ENCODE data around the gene UTP4.

The UTP4 gene

GRCh38 chr16:69132424-69133252 is at the start of gene UTP4, which contains the start of gene CHTF8:
UTP4 (plus strand) TSS chr16:69132649; CDS start chr16:69133460, 811 bp downstream.
CHTF8 (minus strand) TSS chr16:69132588; CDS start chr16:69121458, 11,130 bp downstream.
- in situ Hi-C loops (cut with HindIII; ENCODE audit: low sequenced_read_pairs), result no loop called here

GRCh38 chr16:69083306-69083941 is 49.0 kb upstream of the UTP4 start:
- in situ Hi-C loops (cut with HindIII; ENCODE audit: low sequenced_read_pairs), result no loop called here

- in situ Hi-C loops (cut with HindIII; ENCODE audit: low sequenced_read_pairs), result no loop called here
Observed at GRCh38 chr16:69084289-69084688, 48.2 kb upstream of the UTP4 start.

GRCh38 chr16:69085032-69085695 is 47.3 kb upstream of the UTP4 start:
- in situ Hi-C loops (cut with HindIII; ENCODE audit: low sequenced_read_pairs), result no loop called here

- in situ Hi-C loops (cut with HindIII; ENCODE audit: low sequenced_read_pairs), result no loop called here
Observed at GRCh38 chr16:69087161-69087581, 45.3 kb upstream of the UTP4 start.

- in situ Hi-C loops (cut with HindIII; ENCODE audit: low sequenced_read_pairs), result no loop called here
Observed at GRCh38 chr16:69088684-69089083, 43.8 kb upstream of the UTP4 start.

- in situ Hi-C loops (cut with HindIII; ENCODE audit: low sequenced_read_pairs), result no loop called here
Observed at GRCh38 chr16:69089091-69089910, 43.1 kb upstream of the UTP4 start.

GRCh38 chr16:69093974-69094373 is 38.5 kb upstream of the UTP4 start:
- in situ Hi-C loops (cut with HindIII; ENCODE audit: low sequenced_read_pairs), result no loop called here

GRCh38 chr16:69094501-69094900 is 37.9 kb upstream of the UTP4 start:
- in situ Hi-C loops (cut with HindIII; ENCODE audit: low sequenced_read_pairs), result no loop called here

GRCh38 chr16:69095193-69095592 is 37.3 kb upstream of the UTP4 start:
- in situ Hi-C loops (cut with HindIII; ENCODE audit: low sequenced_read_pairs), result no loop called here

- in situ Hi-C loops (cut with HindIII; ENCODE audit: low sequenced_read_pairs), result loop anchor here (25.0 kb wide), 1 partner anchor 188 kb away; no protein-coding TSS in a partner anchor
Observed at GRCh38 chr16:69100071-69100691, 32.3 kb upstream of the UTP4 start.

- in situ Hi-C loops (cut with HindIII; ENCODE audit: low sequenced_read_pairs), result loop anchor here (25.0 kb wide), 1 partner anchor 193 kb away; no protein-coding TSS in a partner anchor
Observed at GRCh38 chr16:69105501-69106361, 26.7 kb upstream of the UTP4 start, which contains the start of gene HAS3. HAS3 (plus strand) TSS chr16:69105653; CDS start chr16:69109396, 3,743 bp downstream.

GRCh38 chr16:69106491-69107315 is 25.7 kb upstream of the UTP4 start:
- in situ Hi-C loops (cut with HindIII; ENCODE audit: low sequenced_read_pairs), result loop anchor here (25.0 kb wide), 1 partner anchor 194 kb away; no protein-coding TSS in a partner anchor

- in situ Hi-C loops (cut with HindIII; ENCODE audit: low sequenced_read_pairs), result loop anchor here (25.0 kb wide), 1 partner anchor 195 kb away; no protein-coding TSS in a partner anchor
Observed at GRCh38 chr16:69107316-69107962, 25.0 kb upstream of the UTP4 start.

GRCh38 chr16:69108064-69108904 is 24.2 kb upstream of the UTP4 start:
- in situ Hi-C loops (cut with HindIII; ENCODE audit: low sequenced_read_pairs), result loop anchor here (25.0 kb wide), 1 partner anchor 196 kb away; no protein-coding TSS in a partner anchor

- in situ Hi-C loops (cut with HindIII; ENCODE audit: low sequenced_read_pairs), result loop anchor here (25.0 kb wide), 1 partner anchor 197 kb away; no protein-coding TSS in a partner anchor
Observed at GRCh38 chr16:69108905-69109252, 23.6 kb upstream of the UTP4 start.

Measured in DLD1 (cell line).